H9 (cell line): ENCODE measurements around the gene NSUN2. TPM values are rescaled to one million over a fixed set of nuclear protein-coding genes. Genes with fewer than 3 reads are reported as not detected.

Source experiments
- DNase-seq: peaks from one replicate; pipeline ENCODE4 v3.0.0-alpha.2; 2017
- H2AFZ ChIP-seq: one replicate; pipeline ENCODE4 v1.6.1; 2013; ENCODE audit warnings: mild to moderate bottlenecking, low read length, control low read depth, moderate library complexity
- H2AK5ac ChIP-seq: 2 replicates; pipeline ENCODE4 v1.6.1; 2013; ENCODE audit warnings: low read length, control low read depth, mixed read lengths; ENCODE audit not compliant: insufficient read length
- H2BK120ac ChIP-seq: one replicate; pipeline ENCODE4 v1.6.1; 2013; ENCODE audit warnings: low read depth, mild to moderate bottlenecking, low read length, control low read depth, inconsistent platforms; ENCODE audit not compliant: poor library complexity, severe bottlenecking
- H2BK12ac ChIP-seq: 2 replicates; pipeline ENCODE4 v1.6.1; 2013; ENCODE audit warnings: low read length, control low read depth, mixed read lengths, low read depth; ENCODE audit not compliant: insufficient read length
- H2BK15ac ChIP-seq: 2 replicates; pipeline ENCODE4 v1.6.1; 2013; ENCODE audit warnings: low read depth, low read length, control low read depth
- H2BK20ac ChIP-seq: one replicate; pipeline ENCODE4 v1.6.1; 2013; ENCODE audit warnings: low read depth, mild to moderate bottlenecking, low read length, control low read depth, inconsistent platforms; ENCODE audit not compliant: poor library complexity, severe bottlenecking
- H2BK5ac ChIP-seq: 2 replicates; pipeline ENCODE4 v1.6.1; 2013; ENCODE audit warnings: low read length, control low read depth, mixed read lengths; ENCODE audit not compliant: insufficient read length
- H3K14ac ChIP-seq: 2 replicates; pipeline ENCODE4 v1.6.1; 2013; ENCODE audit warnings: low read length, control low read depth; ENCODE audit not compliant: insufficient read depth
- H3K18ac ChIP-seq: 2 replicates; pipeline ENCODE4 v1.6.1; 2013; ENCODE audit warnings: low read depth, mild to moderate bottlenecking, mixed read lengths, low read length, control low read depth; ENCODE audit not compliant: insufficient read length
- H3K23ac ChIP-seq: 2 replicates; pipeline ENCODE4 v1.6.1; 2013; ENCODE audit warnings: low read length, control low read depth, mixed read lengths, low read depth; ENCODE audit not compliant: insufficient read length
- H3K23me2 ChIP-seq: 2 replicates; pipeline ENCODE4 v1.6.1; 2013; ENCODE audit warnings: low read depth, mild to moderate bottlenecking, mixed read lengths, low read length, control low read depth; ENCODE audit not compliant: insufficient read length, poor library complexity, severe bottlenecking
- H3K27ac ChIP-seq: 2 replicates; pipeline ENCODE4 v1.5.1; 2013; ENCODE audit warnings: low read length, control low read depth, mixed read lengths, low read depth; ENCODE audit not compliant: insufficient read length
- H3K27me3 ChIP-seq: 2 replicates; pipeline ENCODE4 v1.6.1; 2013; ENCODE audit warnings: low read length, control low read depth, inconsistent platforms; ENCODE audit not compliant: insufficient read depth
- H3K4ac ChIP-seq: 2 replicates; pipeline ENCODE4 v1.6.1; 2013; ENCODE audit warnings: low read depth, mild to moderate bottlenecking, control low read depth, inconsistent platforms, low read length, moderate library complexity
- H3K4me1 ChIP-seq: 2 replicates; pipeline ENCODE4 v1.6.1; 2013; ENCODE audit warnings: low read length, control low read depth, inconsistent platforms; ENCODE audit not compliant: insufficient read depth
- H3K4me2 ChIP-seq: 2 replicates; pipeline ENCODE4 v1.6.1; 2013; ENCODE audit warnings: low read length, control low read depth, mixed read lengths; ENCODE audit not compliant: insufficient read length, insufficient read depth
- H3K56ac ChIP-seq: 2 replicates; pipeline ENCODE4 v1.6.1; 2013; ENCODE audit warnings: low read depth, mild to moderate bottlenecking, mixed read lengths, low read length, control low read depth; ENCODE audit not compliant: insufficient read length
- H3K79me1 ChIP-seq: 2 replicates; pipeline ENCODE4 v1.6.1; 2013; ENCODE audit warnings: low read depth, mild to moderate bottlenecking, moderate library complexity, low read length, control low read depth, inconsistent platforms; ENCODE audit not compliant: insufficient read depth, poor library complexity, severe bottlenecking
- H3K79me2 ChIP-seq: 2 replicates; pipeline ENCODE4 v1.6.1; 2013; ENCODE audit warnings: low read length, control low read depth, inconsistent platforms; ENCODE audit not compliant: insufficient read depth
- H3K9ac ChIP-seq: 2 replicates; pipeline ENCODE4 v1.6.1; 2013; ENCODE audit warnings: low read length, control low read depth, mixed read lengths; ENCODE audit not compliant: insufficient read length; ENCODE audit errors: extremely low read depth
- H3K9me3 ChIP-seq: one replicate; pipeline ENCODE4 v1.6.1; 2013; ENCODE audit warnings: low read depth, low read length, inconsistent platforms; ENCODE audit not compliant: control insufficient read depth
- H3T11ph ChIP-seq: one replicate; pipeline ENCODE4 v1.6.1; 2013; ENCODE audit warnings: mild to moderate bottlenecking, low read length, control low read depth, inconsistent platforms
- H4K20me1 ChIP-seq: one replicate; pipeline ENCODE4 v1.6.1; 2013; ENCODE audit not compliant: control insufficient read depth, insufficient read length, insufficient read depth
- H4K5ac ChIP-seq: 2 replicates; pipeline ENCODE4 v1.6.1; 2013; ENCODE audit warnings: low read depth, mild to moderate bottlenecking, mixed read lengths, low read length, control low read depth; ENCODE audit not compliant: insufficient read length
- H4K8ac ChIP-seq: replicated peaks from 2 replicates; pipeline ENCODE4 v1.6.1; 2013; ENCODE audit warnings: low read length, control low read depth, mixed read lengths, low read depth; ENCODE audit not compliant: insufficient read length
- H4K91ac ChIP-seq: 2 replicates; pipeline ENCODE4 v1.6.1; 2013; ENCODE audit warnings: low read depth, mild to moderate bottlenecking, moderate library complexity, mixed read lengths, low read length, control low read depth; ENCODE audit not compliant: insufficient read length
- H3K27ac Mint-ChIP-seq, 3 experiments: 2 replicates in 2 of 3; 3 replicates in 1 of 3; pipeline ENCODE4 v1.8.0; 2020 to 2021; ENCODE audit warnings: mixed read lengths in 3 of 3, mild to moderate bottlenecking in 1 of 3, moderate library complexity in 1 of 3
- H3K27me3 Mint-ChIP-seq: 2 replicates; pipeline ENCODE4 v1.8.0; 2021; ENCODE audit warnings: low read depth, mild to moderate bottlenecking, moderate library complexity, mixed read lengths
- H3K36me3 Mint-ChIP-seq, 3 experiments: 2 replicates in 2 of 3; 3 replicates in 1 of 3; pipeline ENCODE4 v1.8.0; 2020 to 2021; ENCODE audit warnings: low read depth in 3 of 3, mixed read lengths in 3 of 3; ENCODE audit not compliant: insufficient read depth in 1 of 3
- H3K4me1 Mint-ChIP-seq, 2 experiments: 2 replicates each; pipeline ENCODE4 v1.8.0; 2020; ENCODE audit warnings: mixed read lengths in 2 of 2
- H3K4me3 Mint-ChIP-seq, 2 experiments: 2 replicates in 1 of 2; 3 replicates in 1 of 2; pipeline ENCODE4 v1.8.0; 2020 to 2021; ENCODE audit warnings: mild to moderate bottlenecking in 2 of 2, mixed read lengths in 2 of 2, moderate library complexity in 1 of 2
- H3K9me3 Mint-ChIP-seq, 2 experiments: 2 replicates in 1 of 2; 3 replicates in 1 of 2; pipeline ENCODE4 v1.8.0; 2020; ENCODE audit warnings: mild to moderate bottlenecking in 2 of 2, mixed read lengths in 2 of 2, moderate library complexity in 1 of 2
- WGBS: extraction: QIAGEN DNeasy Blood & Tissue Kit; methylation state at CpG from one replicate; pipeline ENCODE4 v1.1.7; 2013; ENCODE audit warnings: missing lambda C conversion rate, low lambda C conversion rate, mixed read lengths; ENCODE audit not compliant: insufficient read length; ENCODE audit errors: extremely low coverage; 5-methylcytosine and 5-hydroxymethylcytosine counted together
- total RNA-seq: library from RNA; stranded (reverse); gene quantifications from 2 replicates; pipeline ENCODE4 v1.2.1, GENCODE V29; 2021
- TF ChIP-seq, protein P1 (sequence below): fragments of 200-600 bp; sonication (generic); conservative IDR thresholded peaks from 3 replicates; pipeline ENCODE4 v1.8.0; 2021; ENCODE audit warnings: antibody characterized with exemption, mild to moderate bottlenecking

NSUN2 gene
- total RNA-seq, 1 experiment from 2014 or later: 115 TPM

DNA sequence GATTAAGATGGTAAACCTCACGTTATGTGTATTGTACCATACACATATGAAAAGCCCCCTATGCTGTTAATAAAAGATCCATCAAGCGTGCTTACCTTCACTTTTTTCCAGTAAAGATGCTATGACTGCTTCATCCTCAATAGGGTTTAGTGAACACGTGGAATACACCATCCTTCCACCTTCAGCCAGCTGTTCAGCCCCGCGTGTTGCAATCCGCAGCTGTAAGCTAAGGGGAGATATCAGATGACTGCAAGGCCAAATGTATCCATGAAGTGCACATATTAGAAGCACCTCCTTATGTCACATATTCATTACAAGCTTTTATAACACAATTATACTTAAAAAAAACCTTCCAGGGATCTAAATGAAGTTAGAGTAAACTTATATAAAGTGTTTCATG lies 16.2 kb downstream of the NSUN2 start:
- H3K9me3 Mint-ChIP-seq: no peaks in the 10 kb centered on the region
- Histone ChIP-seq H3K9ac (no peak overlapping the region), H2BK120ac (no peak overlapping the region), H3K79me2 (peaks cover 11% of the 10 kb centered on the region; the same call in 1 of the 2 replicates), H4K91ac (no peak overlapping the region), H3K9me3 (no peaks in the 10 kb centered on the region), H3K23me2 (no peaks in the 10 kb centered on the region), H2BK5ac (no peak overlapping the region), H4K20me1 (no peaks in the 10 kb centered on the region), H2AFZ (no peak overlapping the region), H4K5ac (no peak overlapping the region), H4K8ac (no peak overlapping the region), H2AK5ac (no peak overlapping the region), H3K4ac (no peak overlapping the region), H3K4me1 (no peaks in the 10 kb centered on the region), H3K18ac (no peak overlapping the region), H3T11ph (no peak overlapping the region), H2BK12ac (no peak overlapping the region), H2BK20ac (no peak overlapping the region), H2BK15ac (no peak overlapping the region), H3K4me2 (no peak overlapping the region), H3K27ac (no peak overlapping the region), H3K14ac (no peak overlapping the region), H3K79me1 (peaks cover 7% of the 10 kb centered on the region), H3K56ac (no peak overlapping the region), H3K27me3 (no peaks in the 10 kb centered on the region), H3K23ac (no peak overlapping the region)
- H3K4me1 Mint-ChIP-seq: no peaks in the 10 kb centered on the region
- no CpG with 5 or more reads among the region's 6 CpGs for WGBS
- no peak overlapping the region for H3K4me3 Mint-ChIP-seq
- H3K27ac Mint-ChIP-seq: no peak overlapping the region; a peak in 1 of 7 replicates
- DNase-seq: no peak
- TF ChIP-seq, protein P1, sequence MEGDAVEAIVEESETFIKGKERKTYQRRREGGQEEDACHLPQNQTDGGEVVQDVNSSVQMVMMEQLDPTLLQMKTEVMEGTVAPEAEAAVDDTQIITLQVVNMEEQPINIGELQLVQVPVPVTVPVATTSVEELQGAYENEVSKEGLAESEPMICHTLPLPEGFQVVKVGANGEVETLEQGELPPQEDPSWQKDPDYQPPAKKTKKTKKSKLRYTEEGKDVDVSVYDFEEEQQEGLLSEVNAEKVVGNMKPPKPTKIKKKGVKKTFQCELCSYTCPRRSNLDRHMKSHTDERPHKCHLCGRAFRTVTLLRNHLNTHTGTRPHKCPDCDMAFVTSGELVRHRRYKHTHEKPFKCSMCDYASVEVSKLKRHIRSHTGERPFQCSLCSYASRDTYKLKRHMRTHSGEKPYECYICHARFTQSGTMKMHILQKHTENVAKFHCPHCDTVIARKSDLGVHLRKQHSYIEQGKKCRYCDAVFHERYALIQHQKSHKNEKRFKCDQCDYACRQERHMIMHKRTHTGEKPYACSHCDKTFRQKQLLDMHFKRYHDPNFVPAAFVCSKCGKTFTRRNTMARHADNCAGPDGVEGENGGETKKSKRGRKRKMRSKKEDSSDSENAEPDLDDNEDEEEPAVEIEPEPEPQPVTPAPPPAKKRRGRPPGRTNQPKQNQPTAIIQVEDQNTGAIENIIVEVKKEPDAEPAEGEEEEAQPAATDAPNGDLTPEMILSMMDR: no peak
- no peaks in the 10 kb centered on the region for H3K27me3 Mint-ChIP-seq
- H3K36me3 Mint-ChIP-seq: peaks cover 45 to 87% (median 77%) of the 10 kb centered on the region in 3 experiments; a peak in 6 of 7 replicates
